ENCODE data around the gene OR5C1.

Gene OR5C1

GRCh38 chr9:122810306-122810946 is 21.7 kb downstream of the OR5C1 start:
- peak; percentile 62 for DNase-seq (ENCODE audit: extremely low read depth, low read depth)
- no peak overlapping the region for H3K4me3 ChIP-seq (replicated peaks; ENCODE audit: low read depth, low read length)
- peak; percentile 58 for TF ChIP-seq CTCF (IDR thresholded peaks at IDR 0.05; ENCODE audit: low read depth, low read length, missing control alignments)

GRCh38 chr9:122812736-122813135 is 24.0 kb downstream of the OR5C1 start:
- H3K4me3 ChIP-seq (replicated peaks; ENCODE audit: low read depth, low read length), result no peak overlapping the region
- no peak for DNase-seq (ENCODE audit: extremely low read depth, low read depth)
- no peak for TF ChIP-seq CTCF (IDR thresholded peaks at IDR 0.05; ENCODE audit: low read depth, low read length, missing control alignments)

- H3K4me3 ChIP-seq (replicated peaks; ENCODE audit: low read depth, low read length), result no peak overlapping the region
- no peak for TF ChIP-seq CTCF (IDR thresholded peaks at IDR 0.05; ENCODE audit: low read depth, low read length, missing control alignments)
- DNase-seq (ENCODE audit: extremely low read depth, low read depth), result no peak
Measured at GRCh38 chr9:122814545-122814944, 25.8 kb downstream of the OR5C1 start.

- H3K4me3 ChIP-seq (replicated peaks; ENCODE audit: low read depth, low read length), result no peak overlapping the region
- no peak for DNase-seq (ENCODE audit: extremely low read depth, low read depth)
- TF ChIP-seq CTCF (IDR thresholded peaks at IDR 0.05; ENCODE audit: low read depth, low read length, missing control alignments), result no peak
Measured at GRCh38 chr9:122815544-122815943, 26.8 kb downstream of the OR5C1 start.

GRCh38 chr9:122816163-122816867 is 27.6 kb downstream of the OR5C1 start:
- no peak for TF ChIP-seq CTCF (IDR thresholded peaks at IDR 0.05; ENCODE audit: low read depth, low read length, missing control alignments)
- DNase-seq (ENCODE audit: extremely low read depth, low read depth), result no peak
- no peak overlapping the region for H3K4me3 ChIP-seq (replicated peaks; ENCODE audit: low read depth, low read length)

GRCh38 chr9:122819326-122819725 is 30.6 kb downstream of the OR5C1 start:
- TF ChIP-seq CTCF (IDR thresholded peaks at IDR 0.05; ENCODE audit: low read depth, low read length, missing control alignments), result no peak
- no peak for DNase-seq (ENCODE audit: extremely low read depth, low read depth)
- H3K4me3 ChIP-seq (replicated peaks; ENCODE audit: low read depth, low read length), result no peak overlapping the region

Measured in HFF-Myc (cell line).